ENCODE measurements around the gene JSRP1.

GRCh38 chr19:2288338-2288817, 32.2 kb upstream of the JSRP1 start:
- no peak for TF ChIP-seq CTCF (IDR thresholded peaks at IDR 0.05)
- TF ChIP-seq POLR2A (IDR thresholded peaks at IDR 0.05) = no peak
